Bronchial epithelial cell (primary cell): ENCODE measurements around the gene EIF4ENIF1. TPM values are rescaled to one million over a fixed set of nuclear protein-coding genes. Genes with fewer than 3 reads are reported as not detected.

Experiments used
- DNase-seq: peaks from one replicate; pipeline ENCODE4 v3.0.0-alpha.2; 2010; ENCODE audit warnings: low read depth
- FAIRE-seq: peaks from 2 replicates; lab custom pipeline; 2011; peaks lifted over from hg19 to GRCh38; lab: Jason Lieb, UNC
- H3K27me3 ChIP-seq: 2 replicates; pipeline ENCODE4 v1.5.1; 2011; ENCODE audit warnings: low read length; ENCODE audit not compliant: control insufficient read depth, insufficient read depth
- H3K36me3 ChIP-seq: 2 replicates; pipeline ENCODE4 v1.5.1; 2011; ENCODE audit warnings: low read length; ENCODE audit not compliant: control insufficient read depth, insufficient read depth
- H3K4me3 ChIP-seq: 2 replicates; pipeline ENCODE4 v1.5.1; 2011; ENCODE audit warnings: mild to moderate bottlenecking, low read depth, low read length, control low read depth
- total RNA-seq: library from RNA; depleted of rRNA; stranded (reverse); fragments of >200 nt; gene quantifications from 2 replicates; pipeline ENCODE4 v1.2.1, GENCODE V29; 2014
- TF ChIP-seq, protein P1 (sequence below): IDR thresholded peaks from 2 replicates; pipeline ENCODE4 v1.5.1; 2011; ENCODE audit warnings: mild to moderate bottlenecking, moderate library complexity, low read length, control low read depth, inconsistent platforms; ENCODE audit not compliant: insufficient read depth, severe bottlenecking

EIF4ENIF1 gene
- total RNA-seq, 1 donor from 2014 or later: 5.3 TPM

DNA sequence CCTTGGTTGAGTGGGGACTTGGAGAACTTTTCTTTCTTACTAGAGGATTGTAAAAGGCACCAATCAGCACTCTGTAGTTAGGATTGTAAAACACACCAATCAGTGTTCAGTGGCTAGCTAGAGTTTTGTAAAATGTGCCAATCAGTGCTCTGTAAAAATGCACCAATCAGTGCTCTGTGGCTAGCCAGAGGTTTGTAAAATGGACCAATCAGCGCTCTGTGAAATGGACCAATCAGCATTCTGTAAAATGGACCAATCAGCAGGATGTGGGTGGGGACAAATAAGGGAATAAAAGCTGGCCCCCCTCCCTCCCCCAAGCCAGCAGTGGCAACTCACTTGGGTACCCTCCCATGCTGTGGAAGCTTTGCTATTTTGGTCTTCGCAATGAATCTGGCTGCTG, 95.7 kb downstream of the EIF4ENIF1 start:
- Histone ChIP-seq H3K4me3 (no peak overlapping the region), H3K27me3 (no peaks in the 10 kb centered on the region), H3K36me3 (no peaks in the 10 kb centered on the region)
- no peak for DNase-seq
- TF ChIP-seq, protein P1, sequence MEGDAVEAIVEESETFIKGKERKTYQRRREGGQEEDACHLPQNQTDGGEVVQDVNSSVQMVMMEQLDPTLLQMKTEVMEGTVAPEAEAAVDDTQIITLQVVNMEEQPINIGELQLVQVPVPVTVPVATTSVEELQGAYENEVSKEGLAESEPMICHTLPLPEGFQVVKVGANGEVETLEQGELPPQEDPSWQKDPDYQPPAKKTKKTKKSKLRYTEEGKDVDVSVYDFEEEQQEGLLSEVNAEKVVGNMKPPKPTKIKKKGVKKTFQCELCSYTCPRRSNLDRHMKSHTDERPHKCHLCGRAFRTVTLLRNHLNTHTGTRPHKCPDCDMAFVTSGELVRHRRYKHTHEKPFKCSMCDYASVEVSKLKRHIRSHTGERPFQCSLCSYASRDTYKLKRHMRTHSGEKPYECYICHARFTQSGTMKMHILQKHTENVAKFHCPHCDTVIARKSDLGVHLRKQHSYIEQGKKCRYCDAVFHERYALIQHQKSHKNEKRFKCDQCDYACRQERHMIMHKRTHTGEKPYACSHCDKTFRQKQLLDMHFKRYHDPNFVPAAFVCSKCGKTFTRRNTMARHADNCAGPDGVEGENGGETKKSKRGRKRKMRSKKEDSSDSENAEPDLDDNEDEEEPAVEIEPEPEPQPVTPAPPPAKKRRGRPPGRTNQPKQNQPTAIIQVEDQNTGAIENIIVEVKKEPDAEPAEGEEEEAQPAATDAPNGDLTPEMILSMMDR: no peak
- no peak for FAIRE-seq

Other genes starting within 250 kb of the EIF4ENIF1 start
- 6.3 and 13.3 TPM in 2 replicates for gene PIK3IP1, start 197.4 kb downstream of the EIF4ENIF1 start, total RNA-seq
- 3.2 and 5.3 TPM in 2 replicates for gene PATZ1, start 143.5 kb downstream of the EIF4ENIF1 start, total RNA-seq
- gene DRG1, start 90.2 kb downstream of the EIF4ENIF1 start, total RNA-seq: 56.7 and 74.2 TPM in 2 replicates
- 9.0 and 14.5 TPM in 2 replicates for gene SFI1, start 6.7 kb upstream of the EIF4ENIF1 start, total RNA-seq
- 21.9 and 28.7 TPM in 2 replicates for gene PISD, start 172.4 kb upstream of the EIF4ENIF1 start, total RNA-seq